HG02938 (cell line): ENCODE measurements around the gene ZNF207.
"Not testable (repeated sequence)": the region's sequence is repeated elsewhere in the genome, so short reads cannot be mapped to it uniquely, and the experiment has no call there.

Source experiments
- ATAC-seq: cut with Tn5 transposase; IDR thresholded peaks from one replicate; pipeline ENCODE4 v1.9.1; 2021; ENCODE audit warnings: mild to moderate bottlenecking, moderate library complexity; ENCODE audit not compliant: unreplicated experiment

ZNF207 gene

GRCh38 chr17:32349854-32350665 lies at the start of gene ZNF207:
ZNF207 (plus strand) TSS chr17:32350157; CDS start chr17:32350286, 129 bp downstream.
- ATAC-seq, result peak; percentile 85

- no peak for ATAC-seq
These were observed 47.9 kb upstream of the ZNF207 start for GRCh38 chr17:32302037-32302436.

GRCh38 chr17:32302860-32303649 lies 46.9 kb upstream of the ZNF207 start:
- ATAC-seq, result no peak

- ATAC-seq, result no peak
These were observed 46.1 kb upstream of the ZNF207 start for GRCh38 chr17:32303781-32304288.

GRCh38 chr17:32305049-32305448 lies 44.9 kb upstream of the ZNF207 start:
- no peak for ATAC-seq

DNA sequence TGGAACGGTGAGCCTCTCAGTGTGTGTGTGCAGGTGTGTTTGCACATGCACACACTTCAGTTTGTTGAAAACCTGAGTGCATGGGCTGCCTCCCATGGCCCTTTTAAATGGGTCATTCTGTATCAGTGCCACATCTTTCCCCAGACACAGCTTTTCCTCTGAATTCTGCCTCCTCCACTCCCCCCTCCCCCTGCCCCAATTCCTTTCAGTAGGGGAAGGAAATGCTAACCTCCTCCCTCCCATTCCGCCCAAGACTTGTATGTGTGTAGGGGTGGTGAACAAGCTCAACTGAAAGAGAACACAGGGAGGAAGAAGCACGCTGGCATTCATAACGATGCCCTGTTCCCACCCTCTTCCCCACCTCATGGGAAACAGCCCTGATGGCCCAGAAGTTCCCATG lies 42.3 kb upstream of the ZNF207 start:
- no peak for ATAC-seq

GRCh38 chr17:32311028-32311536 lies 38.9 kb upstream of the ZNF207 start:
- no peak for ATAC-seq

GRCh38 chr17:32314636-32315035 lies 35.3 kb upstream of the ZNF207 start:
- ATAC-seq, result no peak

GRCh38 chr17:32315171-32315570 lies 34.8 kb upstream of the ZNF207 start:
- no peak for ATAC-seq

GRCh38 chr17:32316653-32317052 lies 33.3 kb upstream of the ZNF207 start:
- not testable (repeated sequence) for ATAC-seq

DNA sequence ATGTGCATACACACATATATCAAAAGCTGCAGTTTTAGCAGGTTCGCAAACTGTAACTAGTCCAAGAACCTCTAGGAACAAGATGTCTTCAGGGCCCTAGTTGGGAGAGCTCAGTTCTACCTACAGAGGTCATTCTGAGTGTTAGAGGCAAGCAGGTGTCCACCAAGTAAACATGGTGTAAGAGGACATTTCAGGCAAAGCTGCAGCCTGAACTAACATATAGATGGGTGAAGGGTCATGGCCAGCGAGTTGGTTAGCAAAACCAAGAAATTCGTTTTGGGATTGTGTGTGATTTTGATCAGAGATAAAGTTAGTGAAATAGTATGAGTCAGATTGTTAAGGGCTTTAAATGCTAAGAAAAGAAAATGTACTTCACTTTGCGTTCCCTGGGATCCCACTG lies 32.6 kb upstream of the ZNF207 start:
- ATAC-seq, result no peak

- no peak for ATAC-seq
These were observed 31.9 kb upstream of the ZNF207 start for GRCh38 chr17:32318071-32318470.

GRCh38 chr17:32319548-32319905 lies 30.4 kb upstream of the ZNF207 start:
- no peak for ATAC-seq

- ATAC-seq, result not testable (repeated sequence)
These were observed 29.9 kb upstream of the ZNF207 start for GRCh38 chr17:32320080-32320479.

- ATAC-seq, result no peak
These were observed 29.1 kb upstream of the ZNF207 start for GRCh38 chr17:32320847-32321246.

DNA sequence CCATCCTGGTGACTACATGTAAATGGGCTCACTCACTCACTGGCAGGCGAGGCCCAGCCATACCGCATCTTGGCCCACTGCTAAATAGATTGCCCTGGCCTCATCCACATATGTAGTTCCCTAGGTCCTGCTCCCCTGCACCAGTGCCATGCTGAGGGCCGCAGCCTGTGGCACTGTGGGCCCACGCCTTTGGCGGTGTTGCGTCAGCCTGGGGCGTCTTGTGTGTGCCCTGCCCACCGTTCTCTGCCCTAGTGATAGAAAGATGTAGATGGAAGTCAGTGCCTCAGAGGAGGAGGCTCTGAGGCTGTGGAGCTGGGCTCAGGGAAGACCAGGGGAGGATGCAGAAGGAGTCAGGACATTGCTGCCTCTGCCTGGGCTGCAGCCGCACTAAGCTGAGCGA lies 26.9 kb upstream of the ZNF207 start:
- ATAC-seq, result no peak

GRCh38 chr17:32323811-32324491 lies 26.0 kb upstream of the ZNF207 start:
- ATAC-seq, result no peak

DNA sequence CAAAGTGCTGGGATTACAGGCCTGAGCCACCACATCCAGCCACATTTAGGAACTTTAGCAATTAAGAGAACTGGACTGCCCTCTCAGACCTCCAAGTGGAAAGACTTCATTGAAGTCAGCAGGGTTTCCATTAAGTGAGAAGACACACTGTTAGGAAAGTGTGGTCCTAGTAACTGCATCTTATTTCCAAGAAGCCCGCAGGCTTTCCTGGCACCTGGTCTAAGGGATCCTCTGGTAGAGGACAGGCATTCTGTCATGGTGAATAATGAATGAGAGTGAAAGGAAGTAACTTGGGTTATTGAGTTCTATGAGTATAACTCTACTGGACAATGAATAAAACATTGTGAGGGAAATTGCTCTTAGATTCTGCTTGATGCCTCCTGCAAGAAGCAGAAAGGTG lies 22.0 kb upstream of the ZNF207 start:
- ATAC-seq, result no peak

GRCh38 chr17:32330147-32330546 lies 19.8 kb upstream of the ZNF207 start:
- ATAC-seq, result no peak

DNA sequence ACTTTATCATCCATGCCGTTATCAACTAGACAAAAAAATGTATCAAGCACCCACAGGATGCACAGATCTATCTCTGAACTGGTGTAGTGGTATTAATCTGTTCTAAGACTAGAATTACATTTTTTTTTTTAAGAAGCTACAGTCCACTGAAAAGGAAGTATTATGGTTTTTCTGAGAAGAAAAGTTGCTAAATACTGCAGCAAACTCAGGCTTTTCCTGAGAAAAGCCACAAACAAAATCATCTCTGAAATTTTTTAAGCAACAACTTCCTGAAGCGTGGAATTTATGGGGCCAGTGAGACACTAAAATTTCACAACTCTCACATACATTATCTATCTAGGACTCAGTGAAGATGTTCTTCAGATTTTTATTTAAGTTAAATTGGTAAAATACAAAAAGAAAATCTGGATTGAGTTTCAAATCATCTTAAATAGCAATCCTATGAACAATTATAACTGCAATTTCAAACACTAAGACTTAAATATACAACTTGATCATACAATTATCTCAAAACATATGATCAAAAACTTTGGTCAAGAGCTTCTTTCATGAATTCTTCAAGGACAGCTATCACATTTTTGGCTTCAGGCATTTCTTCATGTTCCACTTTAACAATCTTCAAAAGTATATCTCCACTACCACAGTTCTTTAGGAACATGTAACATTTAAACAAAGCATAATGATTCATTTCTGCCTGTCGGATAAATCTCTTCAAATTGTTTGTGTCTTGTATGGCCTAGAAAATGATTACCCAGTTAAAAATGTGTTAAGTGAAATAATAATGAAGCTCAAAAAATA lies 18.5 kb upstream of the ZNF207 start:
- ATAC-seq, result no peak
